ENCODE measurements around the gene ZNF597.

ZNF597 gene

GRCh38 chr16:3439637-3440036, 3.7 kb downstream of the ZNF597 start:
- Histone ChIP-seq H3K36me3 (ENCODE audit: insufficient read depth, low read length) (peaks cover 26% of the 10 kb centered on the region), H3K4me1 (ENCODE audit: insufficient read depth, low read length) (no peaks in the 10 kb centered on the region), H3K4me3 (ENCODE audit: low read length) (no peak overlapping the region), H3K9ac (ENCODE audit: low read depth, low read length) (no peak overlapping the region), H3K27me3 (ENCODE audit: insufficient read depth, low read length) (no peaks in the 10 kb centered on the region), H3K9me3 (ENCODE audit: insufficient read depth, low read depth, low read length) (peaks cover 9% of the 10 kb centered on the region; the same call in 1 of the 2 replicates), H3K27ac (ENCODE audit: low read depth, low read length) (no peak overlapping the region)
- WGBS = 90% methylated on average over 3 of the region's 4 CpGs

- Histone ChIP-seq H3K36me3 (ENCODE audit: insufficient read depth, low read length) (peaks cover 14% of the 10 kb centered on the region), H3K9me3 (ENCODE audit: insufficient read depth, low read depth, low read length) (peaks cover under 1% of the 10 kb centered on the region; the same call in 1 of the 2 replicates), H3K4me3 (ENCODE audit: low read length) (no peak overlapping the region)
These were observed 8.9 kb downstream of the ZNF597 start for GRCh38 chr16:3434373-3434772.

DNA sequence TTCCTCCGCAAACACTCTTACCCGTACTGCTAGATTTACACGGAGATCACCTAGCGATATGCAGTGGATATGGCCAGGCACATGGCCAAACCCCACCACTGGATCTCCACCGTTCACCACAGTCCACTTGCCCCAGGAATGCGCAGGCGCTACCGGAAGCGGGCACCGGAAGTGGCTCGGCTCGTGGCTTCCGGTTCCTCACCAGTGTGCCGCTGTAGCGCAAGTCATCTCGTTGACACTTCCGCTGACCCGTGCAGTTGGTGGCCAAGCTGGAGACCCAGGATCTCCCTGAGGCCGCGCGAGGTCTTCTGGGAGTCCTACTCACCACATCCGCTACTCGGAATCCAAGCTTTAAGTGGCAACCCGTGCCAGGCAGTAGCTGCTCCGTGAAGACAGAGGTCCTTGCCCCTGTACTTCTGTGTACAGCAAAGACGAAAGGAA, 11.5 kb downstream of the ZNF597 start:
- Histone ChIP-seq H3K4me1 (ENCODE audit: insufficient read depth, low read length) (no peaks in the 10 kb centered on the region), H3K4me3 (ENCODE audit: low read length) (no peak overlapping the region), H3K36me3 (ENCODE audit: insufficient read depth, low read length) (peaks cover 5% of the 10 kb centered on the region; the same call in 1 of the 2 replicates), H3K27me3 (ENCODE audit: insufficient read depth, low read length) (no peaks in the 10 kb centered on the region), H3K27ac (ENCODE audit: low read depth, low read length) (no peak overlapping the region), H3K9me3 (ENCODE audit: insufficient read depth, low read depth, low read length) (no peaks in the 10 kb centered on the region), H3K9ac (ENCODE audit: low read depth, low read length) (no peak overlapping the region)
- WGBS = 96% methylated on average over 26 of the region's 26 CpGs

More at GRCh38 chr16:3434373-3434772, 8.9 kb downstream of the ZNF597 start:
- no peak overlapping the region for H3K9ac ChIP-seq (ENCODE audit: low read depth, low read length)
- H3K4me1 ChIP-seq (ENCODE audit: insufficient read depth, low read length) = no peaks in the 10 kb centered on the region
- no peaks in the 10 kb centered on the region for H3K27me3 ChIP-seq (ENCODE audit: insufficient read depth, low read length)
- no peak overlapping the region for H3K27ac ChIP-seq (ENCODE audit: low read depth, low read length)

GRCh38 chr16:3413730-3414379, 29.4 kb downstream of the ZNF597 start:
- no peaks in the 10 kb centered on the region for H3K4me1 ChIP-seq (ENCODE audit: insufficient read depth, low read length)
- H3K36me3 ChIP-seq (ENCODE audit: insufficient read depth, low read length) = peaks cover 10% of the 10 kb centered on the region
- no peak overlapping the region for H3K4me3 ChIP-seq (ENCODE audit: low read length)
- no peaks in the 10 kb centered on the region for H3K27me3 ChIP-seq (ENCODE audit: insufficient read depth, low read length)
- H3K9ac ChIP-seq (ENCODE audit: low read depth, low read length) = no peak overlapping the region
- 91% methylated on average over 29 of the region's 29 CpGs for WGBS
- H3K27ac ChIP-seq (ENCODE audit: low read depth, low read length) = no peak overlapping the region
- peaks cover 55% of the 10 kb centered on the region for H3K9me3 ChIP-seq (ENCODE audit: insufficient read depth, low read depth, low read length)

DNA sequence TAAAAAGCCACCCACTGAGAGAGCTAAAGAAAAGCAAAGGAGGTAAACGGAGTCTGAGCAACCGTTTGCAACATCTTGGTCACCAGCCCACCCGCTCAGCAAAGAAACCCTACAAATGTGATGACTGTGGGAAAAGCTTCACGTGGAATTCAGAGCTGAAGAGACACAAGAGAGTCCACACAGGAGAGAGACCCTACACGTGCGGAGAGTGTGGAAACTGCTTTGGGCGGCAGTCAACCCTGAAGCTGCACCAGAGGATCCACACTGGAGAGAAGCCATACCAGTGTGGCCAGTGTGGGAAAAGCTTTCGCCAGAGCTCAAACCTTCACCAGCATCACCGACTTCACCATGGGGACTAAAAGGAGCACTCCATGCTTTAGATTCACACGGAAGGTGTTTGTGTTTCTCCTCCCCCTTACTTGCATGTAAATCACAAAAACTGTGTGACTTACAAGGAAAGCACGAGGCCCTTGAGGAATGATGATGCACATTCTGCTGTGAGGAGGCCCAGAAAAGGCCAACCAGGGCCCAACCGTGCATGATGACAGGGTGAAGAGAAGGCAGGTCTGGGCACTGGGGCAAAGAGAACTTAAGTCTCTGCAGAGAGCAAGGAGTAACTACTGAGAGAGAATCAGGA, 34.6 kb downstream of the ZNF597 start:
- 95% methylated on average over 12 of the region's 12 CpGs for WGBS
- Histone ChIP-seq H3K27me3 (ENCODE audit: insufficient read depth, low read length) (no peaks in the 10 kb centered on the region), H3K9me3 (ENCODE audit: insufficient read depth, low read depth, low read length) (peaks cover 83% of the 10 kb centered on the region), H3K36me3 (ENCODE audit: insufficient read depth, low read length) (peaks cover 61% of the 10 kb centered on the region), H3K9ac (ENCODE audit: low read depth, low read length) (no peak overlapping the region), H3K27ac (ENCODE audit: low read depth, low read length) (no peak overlapping the region), H3K4me3 (ENCODE audit: low read length) (no peak overlapping the region), H3K4me1 (ENCODE audit: insufficient read depth, low read length) (no peaks in the 10 kb centered on the region)

- peak overlapping the region; percentile 71 for H3K9ac ChIP-seq (ENCODE audit: low read depth, low read length)
- 26% methylated on average over 17 of the region's 17 CpGs for WGBS
- no peaks in the 10 kb centered on the region for H3K27me3 ChIP-seq (ENCODE audit: insufficient read depth, low read length)
- H3K36me3 ChIP-seq (ENCODE audit: insufficient read depth, low read length) = peaks cover 54% of the 10 kb centered on the region
- no peaks in the 10 kb centered on the region for H3K4me1 ChIP-seq (ENCODE audit: insufficient read depth, low read length)
- H3K27ac ChIP-seq (ENCODE audit: low read depth, low read length) = no peak overlapping the region; the same call in 1 of the 2 replicates
- H3K9me3 ChIP-seq (ENCODE audit: insufficient read depth, low read depth, low read length) = peaks cover 33% of the 10 kb centered on the region
- H3K4me3 ChIP-seq (ENCODE audit: low read length) = peak overlapping the region; percentile 90
These were observed 41.4 kb downstream of the ZNF597 start for GRCh38 chr16:3401719-3402397.

- under 1% methylated on average over 95 of the region's 95 CpGs for WGBS
- H3K9me3 ChIP-seq (ENCODE audit: insufficient read depth, low read depth, low read length) = peaks cover 24% of the 10 kb centered on the region; the same call in 1 of the 2 replicates
- H3K27me3 ChIP-seq (ENCODE audit: insufficient read depth, low read length) = no peaks in the 10 kb centered on the region
- H3K36me3 ChIP-seq (ENCODE audit: insufficient read depth, low read length) = peaks cover 54% of the 10 kb centered on the region
- H3K9ac ChIP-seq (ENCODE audit: low read depth, low read length) = peak within 1 kb of the TSS; percentile 87
- H3K4me1 ChIP-seq (ENCODE audit: insufficient read depth, low read length) = no peaks in the 10 kb centered on the region
- peak within 1 kb of the TSS; percentile 75 for H3K27ac ChIP-seq (ENCODE audit: low read depth, low read length)
- H3K4me3 ChIP-seq (ENCODE audit: low read length) = peak within 1 kb of the TSS; percentile 90
These were observed 42.3 kb downstream of the ZNF597 start, which contains the start of the genes ZNF174 and ZSCAN32 for GRCh38 chr16:3400779-3401688. TSS of gene ZNF174 (plus strand) at chr16:3401215. CDS start at chr16:3402005, 790 bp downstream. TSS of gene ZSCAN32 (minus strand) at chr16:3401004. CDS start at chr16:3397557, 3,447 bp downstream.

- under 1% methylated on average over 18 of the region's 18 CpGs for WGBS
- Histone ChIP-seq H3K9ac (ENCODE audit: low read depth, low read length) (peak overlapping the region; percentile 87), H3K36me3 (ENCODE audit: insufficient read depth, low read length) (peaks cover 54% of the 10 kb centered on the region), H3K27me3 (ENCODE audit: insufficient read depth, low read length) (no peaks in the 10 kb centered on the region), H3K4me3 (ENCODE audit: low read length) (peak overlapping the region; percentile 90), H3K9me3 (ENCODE audit: insufficient read depth, low read depth, low read length) (peaks cover 20% of the 10 kb centered on the region; the same call in 1 of the 2 replicates), H3K4me1 (ENCODE audit: insufficient read depth, low read length) (no peaks in the 10 kb centered on the region), H3K27ac (ENCODE audit: low read depth, low read length) (peak overlapping the region; percentile 75)
These were observed 42.9 kb downstream of the ZNF597 start for GRCh38 chr16:3400446-3400778.

DNA sequence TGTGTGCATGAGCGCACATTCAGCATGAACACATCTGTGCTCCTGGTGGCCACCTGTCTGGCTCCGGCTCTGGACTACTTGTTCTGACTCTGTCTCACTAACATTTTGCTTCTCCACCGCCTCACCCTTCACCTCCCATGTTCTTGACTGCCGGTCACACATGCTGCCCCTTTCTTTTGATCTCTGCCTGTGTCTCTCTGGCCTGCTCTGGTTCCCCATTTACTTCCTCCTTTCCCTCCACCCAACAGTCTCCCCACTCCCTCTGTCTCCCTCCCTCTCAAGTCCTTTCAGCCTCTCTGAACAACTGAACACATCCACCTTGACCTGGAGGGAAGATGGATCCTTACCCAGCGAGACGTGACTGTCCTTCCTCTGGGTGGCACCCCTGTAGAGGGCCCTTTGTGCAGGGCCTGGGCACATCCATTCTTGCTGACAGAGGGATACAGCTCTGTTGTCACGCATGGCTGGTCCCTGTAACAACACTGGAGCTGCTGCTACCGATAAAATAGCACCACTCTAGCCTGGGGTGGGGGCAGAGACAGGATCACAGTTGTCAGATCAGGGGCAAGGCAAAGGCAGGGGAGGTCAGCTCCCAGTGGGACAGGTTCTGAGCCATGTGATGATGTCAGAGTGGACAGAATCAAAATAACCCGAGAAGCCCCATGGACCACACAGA, 53.5 kb downstream of the ZNF597 start:
- 90% methylated on average over 9 of the region's 9 CpGs for WGBS
- peaks cover 13% of the 10 kb centered on the region for H3K9me3 ChIP-seq (ENCODE audit: insufficient read depth, low read depth, low read length)
- H3K27me3 ChIP-seq (ENCODE audit: insufficient read depth, low read length) = no peaks in the 10 kb centered on the region
- H3K9ac ChIP-seq (ENCODE audit: low read depth, low read length) = no peak overlapping the region
- no peaks in the 10 kb centered on the region for H3K4me1 ChIP-seq (ENCODE audit: insufficient read depth, low read length)
- peaks cover 72% of the 10 kb centered on the region for H3K36me3 ChIP-seq (ENCODE audit: insufficient read depth, low read length)
- H3K27ac ChIP-seq (ENCODE audit: low read depth, low read length) = no peak overlapping the region
- no peak overlapping the region for H3K4me3 ChIP-seq (ENCODE audit: low read length)

- H3K4me3 ChIP-seq (ENCODE audit: low read length) = no peak overlapping the region
- 97% methylated on average over 6 of the region's 6 CpGs for WGBS
- peaks cover 72% of the 10 kb centered on the region for H3K36me3 ChIP-seq (ENCODE audit: insufficient read depth, low read length)
- no peaks in the 10 kb centered on the region for H3K27me3 ChIP-seq (ENCODE audit: insufficient read depth, low read length)
- H3K9me3 ChIP-seq (ENCODE audit: insufficient read depth, low read depth, low read length) = peaks cover 28% of the 10 kb centered on the region
- H3K9ac ChIP-seq (ENCODE audit: low read depth, low read length) = no peak overlapping the region
- H3K27ac ChIP-seq (ENCODE audit: low read depth, low read length) = no peak overlapping the region
- H3K4me1 ChIP-seq (ENCODE audit: insufficient read depth, low read length) = no peaks in the 10 kb centered on the region
These were observed 55.0 kb downstream of the ZNF597 start for GRCh38 chr16:3388325-3388724.

Data from HUES64 (cell line).